Thymus (tissue), 11 donors: ENCODE data around the gene BECN2. TPM values are rescaled to one million over a fixed set of nuclear protein-coding genes. Genes with fewer than 3 reads are reported as not detected.

Source experiments
- DNase-seq, 9 donors: peaks; one replicate each; pipeline ENCODE4 v3.0.0-alpha.2; 2013; ENCODE audit warnings: low spot score in 9 of 9, low read depth in 6 of 9, missing footprints in 1 of 9
- H3K27ac ChIP-seq, 2 donors: one replicate each; pipeline ENCODE4 v1.5.1; 2013; ENCODE audit warnings: control low read depth in 1 of 2, low read depth in 1 of 2, low read length in 1 of 2, mild to moderate bottlenecking in 1 of 2, moderate library complexity in 1 of 2
- H3K27me3 ChIP-seq, 2 donors: one replicate each; pipeline ENCODE4 v1.5.1; 2013; ENCODE audit warnings: low read length in 1 of 2; ENCODE audit not compliant: control insufficient read depth in 2 of 2, insufficient read depth in 1 of 2
- H3K36me3 ChIP-seq, 2 donors: one replicate each; pipeline ENCODE4 v1.5.1; 2013; ENCODE audit warnings: low read length in 1 of 2, mild to moderate bottlenecking in 1 of 2, moderate library complexity in 1 of 2; ENCODE audit not compliant: control insufficient read depth in 2 of 2, insufficient read depth in 2 of 2
- H3K4me1 ChIP-seq, 2 donors: one replicate each; pipeline ENCODE4 v1.5.1; 2013; ENCODE audit warnings: low read length in 2 of 2; ENCODE audit not compliant: control insufficient read depth in 2 of 2, insufficient read depth in 2 of 2
- H3K4me3 ChIP-seq, 2 donors: one replicate each; pipeline ENCODE4 v1.5.1; 2013; ENCODE audit warnings: low read length in 2 of 2, control low read depth in 1 of 2, mild to moderate bottlenecking in 1 of 2
- H3K9me3 ChIP-seq, 2 donors: one replicate each; pipeline ENCODE4 v1.5.1; 2013; ENCODE audit warnings: low read length in 1 of 2, mild to moderate bottlenecking in 1 of 2; ENCODE audit not compliant: control insufficient read depth in 2 of 2, insufficient read depth in 1 of 2
- WGBS: extraction: QIAGEN DNeasy Blood & Tissue Kit; methylation state at CpG from one replicate; pipeline ENCODE4 v1.1.7; 2013; 5-methylcytosine and 5-hydroxymethylcytosine counted together
- polyA plus RNA-seq: library from polyadenylated mRNA; stranded (reverse); fragments of 200-250 nt; gene quantifications from one replicate; pipeline ENCODE4 v1.2.3, GENCODE V29; 2013
- total RNA-seq: library from RNA; stranded (reverse); fragments of 120-200 nt; gene quantifications from one replicate; pipeline ENCODE4 v1.2.4, GENCODE V29; 2013
- donor health status: healthy.

The BECN2 gene
- total and polyA plus RNA-seq, 2 donors, result 0.05 TPM; not detected in 1

GRCh38 chr1:242006976-242007375 is 49.4 kb downstream of the BECN2 start:
- H3K4me1 ChIP-seq, result no peaks in the 10 kb centered on the region
- H3K27me3 ChIP-seq, result no peaks in the 10 kb centered on the region
- H3K4me3 ChIP-seq, result no peak overlapping the region
- no peaks in the 10 kb centered on the region for H3K9me3 ChIP-seq
- H3K36me3 ChIP-seq, result no peaks in the 10 kb centered on the region
- H3K27ac ChIP-seq, result no peak overlapping the region
- DNase-seq, result no peak
- 95% methylated on average over 3 of the region's 3 CpGs for WGBS

Other genes with a start within 250 kb of the BECN2 start
- gene EXO1, start 109.6 kb upstream of the BECN2 start, total RNA-seq, result 19.6 TPM
- gene EXO1, start 109.6 kb upstream of the BECN2 start, polyA plus RNA-seq, result 0.52 TPM
- 0.47 TPM for gene MAP1LC3C, start 41.3 kb downstream of the BECN2 start, total RNA-seq
- 5.5 TPM for gene MAP1LC3C, start 41.3 kb downstream of the BECN2 start, polyA plus RNA-seq